K562 (cell line): ENCODE measurements around the gene SELPLG. TPM values are rescaled to one million over a fixed set of nuclear protein-coding genes. Genes with fewer than 3 reads are reported as not detected.

Source experiments
- ATAC-seq: fragments of 200-7000 bp; cut with Tn5 transposase; 3 replicates; pipeline ENCODE4 v1.9.1; 2020; ENCODE audit warnings: moderate library complexity
- BruUV-seq: library from RNA; stranded (reverse); fragments of 400-500 nt; replicated peaks from 2 replicates; lab custom pipeline; 2021; lab: Mats Ljungman, UMichigan
- CTCF ChIA-PET: fragments of 300-600 bp; formaldehyde crosslinking; extraction: SDS; loops from one replicate; lab custom pipeline; 2021; ENCODE audit warnings: low intra/inter-chr PET ratio; lab: Yijun Ruan, JAX
- POLR2A ChIA-PET: fragments of 300-600, 350-650 bp; sonication (Branson Sonifier 250); formaldehyde crosslinking; extraction: SDS; loops from one replicate; lab custom pipeline; 2021; ENCODE audit warnings: antibody characterized with exemption, inconsistent platforms; lab: Yijun Ruan, JAX
- DNase-seq, 4 experiments: peaks; one replicate each; pipeline versions ENCODE4 v3.0.0 to v3.0.0-alpha.2; 2011 to 2018; ENCODE audit warnings: low spot score in 3 of 4, mixed read lengths in 3 of 4; ENCODE audit errors: extremely low read depth in 1 of 4
- FAIRE-seq: peaks from 2 replicates; lab custom pipeline; 2011; peaks lifted over from hg19 to GRCh38; lab: Jason Lieb, UNC
- H2AFZ ChIP-seq: 2 replicates; pipeline ENCODE4 v1.6.0; 2011; ENCODE audit warnings: low read depth, low read length, control low read depth, inconsistent platforms
- H3K27ac ChIP-seq: fragments of 200-600 bp; 3 replicates; pipeline ENCODE4 v1.8.0; 2011; ENCODE audit warnings: low read depth, mild to moderate bottlenecking, control low read depth, inconsistent platforms, low read length, moderate library complexity, mixed read lengths; ENCODE audit errors: extremely low read depth
- H3K27me3 ChIP-seq, 2 experiments: fragments of 300-600 bp in 1 of 2; 2 replicates in 1 of 2; 3 replicates in 1 of 2; pipeline versions ENCODE4 v1.6.0 to v1.8.0; 2011; ENCODE audit warnings: inconsistent platforms in 2 of 2, low read length in 2 of 2, mild to moderate bottlenecking in 1 of 2, mixed read lengths in 1 of 2, moderate library complexity in 1 of 2; ENCODE audit not compliant: control insufficient read depth in 2 of 2, insufficient read depth in 2 of 2
- H3K36me3 ChIP-seq: fragments of 300-600 bp; 3 replicates; pipeline ENCODE4 v1.8.0; 2011; ENCODE audit warnings: mild to moderate bottlenecking, low read length, inconsistent platforms; ENCODE audit not compliant: control insufficient read depth, insufficient read depth
- H3K4me1 ChIP-seq, 2 experiments: fragments of 200-600 bp in 1 of 2; replicated peaks in 1 of 2; 2 replicates in 1 of 2; 3 replicates in 1 of 2; pipeline versions ENCODE4 v1.5.1 to v1.8.0; 2011; ENCODE audit warnings: inconsistent platforms in 2 of 2, low read length in 2 of 2, mild to moderate bottlenecking in 1 of 2, mixed read lengths in 1 of 2, moderate library complexity in 1 of 2; ENCODE audit not compliant: control insufficient read depth in 2 of 2, insufficient read depth in 2 of 2
- H3K4me2 ChIP-seq: 2 replicates; pipeline ENCODE4 v1.6.1; 2011; ENCODE audit warnings: low read length, control low read depth, inconsistent platforms, mixed read lengths; ENCODE audit not compliant: insufficient read depth
- H3K4me3 ChIP-seq: fragments of 200-600 bp; sonication (generic), shearing (Covaris generic); 2 replicates; pipeline ENCODE4 v1.5.1; 2016; ENCODE audit warnings: control low read depth, inconsistent platforms
- H3K79me2 ChIP-seq: fragments of 200-600 bp; 3 replicates; pipeline ENCODE4 v1.8.0; 2011; ENCODE audit warnings: low read length, inconsistent platforms; ENCODE audit not compliant: control insufficient read depth, insufficient read depth
- H3K9ac ChIP-seq, 2 experiments: 2 replicates each; pipeline versions ENCODE4 v1.6.0 to v1.6.1; 2011; ENCODE audit warnings: low read depth in 2 of 2, low read length in 2 of 2, control low read depth in 1 of 2, inconsistent platforms in 1 of 2, mild to moderate bottlenecking in 1 of 2, mixed read lengths in 1 of 2; ENCODE audit not compliant: insufficient read depth in 1 of 2
- H3K9me1 ChIP-seq: one replicate; pipeline ENCODE4 v1.6.0; 2011; ENCODE audit warnings: inconsistent platforms, mild to moderate bottlenecking, low read length, moderate library complexity; ENCODE audit not compliant: control insufficient read depth, insufficient read depth
- H3K9me3 ChIP-seq: replicated peaks from 2 replicates; pipeline ENCODE4 v1.5.1; 2011; ENCODE audit warnings: low read depth, low read length, inconsistent platforms; ENCODE audit not compliant: control insufficient read depth, insufficient read depth
- H4K20me1 ChIP-seq: replicated peaks from 2 replicates; pipeline ENCODE4 v1.6.1; 2011; ENCODE audit warnings: low read length, inconsistent platforms, mixed read lengths; ENCODE audit not compliant: control insufficient read depth, insufficient read depth
- CEBPG ChIP-seq, 3 experiments: fragments of 200-800 bp in 1 of 3; sonication (Bioruptor generic) in 1 of 3; sonication (generic) in 1 of 3; formaldehyde crosslinking in 1 of 3; IDR thresholded peaks in 2 of 3; conservative IDR thresholded peaks in 1 of 3; 2 replicates each; pipeline versions ENCODE4 v1.6.1 to v1.8.0; 2016 to 2022; ENCODE audit warnings: missing compliant biosample characterization in 2 of 3, missing genetic modification characterization in 2 of 3, mild to moderate bottlenecking in 1 of 3, missing genetic modification reagents in 1 of 3
- CREB1 ChIP-seq, 2 experiments: sonication (generic) in 1 of 2; formaldehyde crosslinking in 1 of 2; IDR thresholded peaks; 2 replicates each; pipeline versions ENCODE4 v1.6.1 to v1.8.0; 2012 to 2022; ENCODE audit warnings: inconsistent platforms in 1 of 2, mild to moderate bottlenecking in 1 of 2, missing genetic modification reagents in 1 of 2, moderate library complexity in 1 of 2
- DMBX1 ChIP-seq: fragments of 250-450 bp; sonication (Bioruptor Pico); IDR thresholded peaks from 2 replicates; pipeline ENCODE4 v1.8.0; 2022; ENCODE audit warnings: inconsistent platforms, mild to moderate bottlenecking, moderate library complexity, borderline replicate concordance
- DPF2 ChIP-seq: fragments of 450-650 bp; IDR thresholded peaks from 2 replicates; pipeline ENCODE4 v1.6.1; 2016
- PHF20 ChIP-seq: fragments of 450-650 bp; IDR thresholded peaks from 2 replicates; pipeline ENCODE4 v1.6.1; 2018; ENCODE audit not compliant: partially characterized antibody
- RFX5 ChIP-seq: IDR thresholded peaks from 2 replicates; pipeline ENCODE4 v1.6.1; 2011; ENCODE audit warnings: low read depth, mild to moderate bottlenecking, improper control_type of control experiment, low read length
- SMAD1 ChIP-seq: fragments of 150-350 bp; IDR thresholded peaks from 2 replicates; pipeline ENCODE4 v1.6.1; 2014; ENCODE audit warnings: low read length, low read depth; ENCODE audit not compliant: partially characterized antibody
- XRCC5 ChIP-seq: fragments of 200-400 bp; formaldehyde crosslinking; IDR thresholded peaks from 2 replicates; pipeline ENCODE4 v1.6.1; 2017; ENCODE audit warnings: low read depth, mild to moderate bottlenecking, low read length
- ZFP1 ChIP-seq: fragments of 450-650 bp; formaldehyde crosslinking; IDR thresholded peaks from 2 replicates; pipeline ENCODE4 v1.4.0; 2020; ENCODE audit warnings: mild to moderate bottlenecking, mixed read lengths
- ZNF354B ChIP-seq: fragments of 250-450 bp; sonication (Bioruptor Pico); IDR thresholded peaks from 2 replicates; pipeline ENCODE4 v1.4.0; 2020
- WGBS: fragments of 100-300 bp; shearing (Covaris generic); methylation state at CpG from one replicate; pipeline ENCODE4 v1.1.6; 2016; ENCODE audit warnings: low coverage, mixed read lengths; ENCODE audit not compliant: insufficient coverage; ENCODE audit errors: missing lambda C conversion rate; 5-methylcytosine and 5-hydroxymethylcytosine counted together
- in situ Hi-C: fragments of 300-500 bp; cut with MboI; formaldehyde crosslinking; loops from 4 replicates; pipeline ENCODE4 v1.15.0; 2018; ENCODE audit warnings: inconsistent platforms, mixed read lengths
- intact Hi-C: fragments of 100-400 bp; cut with micrococcal nuclease; formaldehyde crosslinking; loops from 2 replicates; pipeline ENCODE4 v1.14.2; 2022
- polyA plus RNA-seq, 8 experiments: library from polyadenylated mRNA; depleted of rRNA in 4 of 8; stranded (reverse) in 5 of 8; unstranded in 3 of 8; fragments of >200 nt; fragmentation: Nextera tagmentation in 2 of 8; fragmentation: Illumina TruSeq in 1 of 8; extraction: Ambion mirVana in 2 of 8; extraction: Trizol in 1 of 8; gene quantifications; 2 replicates each; pipeline versions ENCODE4 v1.2.1 to v1.2.3, GENCODE V29; 2011 to 2014; ENCODE audit warnings: inconsistent platforms in 1 of 8, missing spikeins in 1 of 8
- total RNA-seq, 7 experiments: library from RNA; depleted of rRNA in 6 of 7; stranded (reverse); fragments of >200 nt in 6 of 7; fragmentation: Illumina TruSeq in 2 of 7; extraction: Trizol in 2 of 7; gene quantifications; 2 replicates each; pipeline versions ENCODE4 v1.2.1 to v1.2.3, GENCODE V29; 2011 to 2021; ENCODE audit warnings: low replicate concordance in 1 of 7
- TF ChIP-seq, protein P1 (sequence below), 3 experiments: IDR thresholded peaks in 2 of 3; conservative IDR thresholded peaks in 1 of 3; 2 replicates each; pipeline ENCODE4 v1.5.1; 2011 to 2012; ENCODE audit warnings: low read length in 3 of 3, mild to moderate bottlenecking in 3 of 3, control low read depth in 2 of 3, improper control_type of control experiment in 1 of 3, inconsistent platforms in 1 of 3, low read depth in 1 of 3, mixed read lengths in 1 of 3, moderate library complexity in 1 of 3; ENCODE audit not compliant: insufficient read depth in 2 of 3
- TF ChIP-seq, protein P2 (sequence below): sonication (generic); formaldehyde crosslinking; IDR thresholded peaks from 2 replicates; pipeline ENCODE4 v1.8.0; 2022; ENCODE audit warnings: mild to moderate bottlenecking, missing genetic modification reagents
- TF ChIP-seq, protein P3 (sequence below): sonication (generic); formaldehyde crosslinking; IDR thresholded peaks from 2 replicates; pipeline ENCODE4 v1.8.1; 2022; ENCODE audit warnings: missing genetic modification reagents
- TF ChIP-seq, protein P4 (sequence below): fragments of 450-650 bp; IDR thresholded peaks from 2 replicates; pipeline ENCODE4 v1.7.0; 2016; ENCODE audit warnings: borderline replicate concordance

Gene SELPLG
- total and polyA plus RNA-seq, 9 of the 15 experiments (the other 6 are each of a cell fraction or from before 2014, with no cell fraction given) = 0.22 to 10.2 (median 1.7) TPM

DNA sequence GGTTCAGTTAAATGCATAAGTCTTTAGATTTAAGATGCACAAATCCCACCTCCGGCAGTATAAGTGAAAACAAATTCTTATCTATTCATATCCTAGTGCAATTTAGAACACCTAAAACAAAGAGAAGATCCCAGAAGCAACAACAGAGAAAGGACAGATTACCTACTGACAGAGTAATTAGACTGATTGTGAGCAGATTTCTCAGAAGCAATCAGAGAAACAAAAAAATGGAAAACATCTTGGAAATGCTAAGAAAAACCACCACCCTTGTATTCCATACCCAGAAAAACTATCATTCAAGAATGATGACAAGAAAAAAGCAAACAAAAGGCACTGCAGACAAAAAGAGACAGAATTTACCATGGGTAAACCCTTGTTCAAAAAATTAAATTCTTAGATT is 47.6 kb upstream of the SELPLG start (continued):
- TF ChIP-seq, protein P1, sequence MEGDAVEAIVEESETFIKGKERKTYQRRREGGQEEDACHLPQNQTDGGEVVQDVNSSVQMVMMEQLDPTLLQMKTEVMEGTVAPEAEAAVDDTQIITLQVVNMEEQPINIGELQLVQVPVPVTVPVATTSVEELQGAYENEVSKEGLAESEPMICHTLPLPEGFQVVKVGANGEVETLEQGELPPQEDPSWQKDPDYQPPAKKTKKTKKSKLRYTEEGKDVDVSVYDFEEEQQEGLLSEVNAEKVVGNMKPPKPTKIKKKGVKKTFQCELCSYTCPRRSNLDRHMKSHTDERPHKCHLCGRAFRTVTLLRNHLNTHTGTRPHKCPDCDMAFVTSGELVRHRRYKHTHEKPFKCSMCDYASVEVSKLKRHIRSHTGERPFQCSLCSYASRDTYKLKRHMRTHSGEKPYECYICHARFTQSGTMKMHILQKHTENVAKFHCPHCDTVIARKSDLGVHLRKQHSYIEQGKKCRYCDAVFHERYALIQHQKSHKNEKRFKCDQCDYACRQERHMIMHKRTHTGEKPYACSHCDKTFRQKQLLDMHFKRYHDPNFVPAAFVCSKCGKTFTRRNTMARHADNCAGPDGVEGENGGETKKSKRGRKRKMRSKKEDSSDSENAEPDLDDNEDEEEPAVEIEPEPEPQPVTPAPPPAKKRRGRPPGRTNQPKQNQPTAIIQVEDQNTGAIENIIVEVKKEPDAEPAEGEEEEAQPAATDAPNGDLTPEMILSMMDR (IDR thresholded peaks at IDR 0.05 in 2 of 3, conservative IDR thresholded peaks at IDR 0.05 in 1 of 3; ENCODE audit: insufficient read depth in 2 of 3, low read depth in 1 of 3, low read length in 3 of 3) = no peak
- TF ChIP-seq ZFP1 (CRISPR knock-in tag) (peak; percentile 80), CEBPG (CRISPR knock-in tag; IDR thresholded peaks at IDR 0.05) (no peak), CEBPG (tag; conservative IDR thresholded peaks at IDR 0.05 in 1 of 2, IDR thresholded peaks at IDR 0.05 in 1 of 2) (no peak)

DNA sequence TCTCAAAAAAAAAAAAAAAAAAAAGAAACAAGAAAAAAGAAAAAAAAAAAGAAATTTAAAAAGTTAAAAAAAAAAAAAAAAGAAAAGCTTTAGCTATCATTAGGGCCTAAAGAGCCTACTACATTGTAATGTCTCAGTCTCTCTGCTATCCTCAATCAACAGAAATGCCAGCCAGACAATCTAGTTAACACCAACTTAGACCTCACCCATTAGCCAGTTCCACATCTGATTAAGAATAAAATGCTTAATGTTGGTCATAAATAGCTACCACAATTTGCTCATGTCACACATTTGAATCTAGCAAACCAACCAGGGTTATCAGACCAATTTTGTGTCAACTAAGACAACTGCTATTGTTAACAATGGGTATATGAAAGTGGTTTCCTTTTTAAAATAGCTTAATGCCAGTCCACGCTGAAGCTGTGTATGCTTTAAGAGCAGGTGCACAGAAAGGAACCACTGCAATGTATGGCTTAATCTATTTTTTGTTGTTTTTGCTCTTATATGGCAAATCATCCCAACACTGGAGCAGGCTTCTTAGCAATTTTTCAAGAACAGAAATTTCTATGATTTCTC is 45.5 kb upstream of the SELPLG start:
- H3K79me2 ChIP-seq = peaks cover 78% of the 10 kb centered on the region
- intact Hi-C loops (no loop called here), in situ Hi-C loops (no loop called here)
- ATAC-seq (no peak), DNase-seq (no peak), FAIRE-seq (no peak)
- H3K9ac ChIP-seq = no peak overlapping the region
- H2AFZ ChIP-seq = no peak overlapping the region
- no peaks in the 10 kb centered on the region for H3K9me1 ChIP-seq
- H4K20me1 ChIP-seq = no peaks in the 10 kb centered on the region
- H3K4me2 ChIP-seq = no peak overlapping the region
- no TSS peak for BruUV-seq
- 82% methylated on average over 1 of the region's 1 CpG for WGBS
- ChIA-PET CTCF (no interaction called here), POLR2A (no interaction called here)
- no peaks in the 10 kb centered on the region for H3K27me3 ChIP-seq
- H3K36me3 ChIP-seq = peaks cover 61% of the 10 kb centered on the region
- no peak overlapping the region for H3K4me3 ChIP-seq
- peaks cover 0 to 8% of the 10 kb centered on the region in 2 experiments; a peak in 3 of 5 replicates for H3K4me1 ChIP-seq
- H3K9me3 ChIP-seq = no peaks in the 10 kb centered on the region
- no peak overlapping the region for H3K27ac ChIP-seq
- no peak for TF ChIP-seq PHF20
- no peak for TF ChIP-seq ZNF354B
- TF ChIP-seq DPF2 = no peak
- no peak for TF ChIP-seq CREB1 (IDR thresholded peaks at IDR 0.05)
- TF ChIP-seq CREB1 (CRISPR knock-in tag; IDR thresholded peaks at IDR 0.05) = no peak
- no peak for TF ChIP-seq RFX5
- TF ChIP-seq, protein P2, sequence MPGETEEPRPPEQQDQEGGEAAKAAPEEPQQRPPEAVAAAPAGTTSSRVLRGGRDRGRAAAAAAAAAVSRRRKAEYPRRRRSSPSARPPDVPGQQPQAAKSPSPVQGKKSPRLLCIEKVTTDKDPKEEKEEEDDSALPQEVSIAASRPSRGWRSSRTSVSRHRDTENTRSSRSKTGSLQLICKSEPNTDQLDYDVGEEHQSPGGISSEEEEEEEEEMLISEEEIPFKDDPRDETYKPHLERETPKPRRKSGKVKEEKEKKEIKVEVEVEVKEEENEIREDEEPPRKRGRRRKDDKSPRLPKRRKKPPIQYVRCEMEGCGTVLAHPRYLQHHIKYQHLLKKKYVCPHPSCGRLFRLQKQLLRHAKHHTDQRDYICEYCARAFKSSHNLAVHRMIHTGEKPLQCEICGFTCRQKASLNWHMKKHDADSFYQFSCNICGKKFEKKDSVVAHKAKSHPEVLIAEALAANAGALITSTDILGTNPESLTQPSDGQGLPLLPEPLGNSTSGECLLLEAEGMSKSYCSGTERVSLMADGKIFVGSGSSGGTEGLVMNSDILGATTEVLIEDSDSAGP (CRISPR knock-in tag) = no peak
- no peak for TF ChIP-seq SMAD1
- TF ChIP-seq DMBX1 = no peak
- TF ChIP-seq, protein P3, sequence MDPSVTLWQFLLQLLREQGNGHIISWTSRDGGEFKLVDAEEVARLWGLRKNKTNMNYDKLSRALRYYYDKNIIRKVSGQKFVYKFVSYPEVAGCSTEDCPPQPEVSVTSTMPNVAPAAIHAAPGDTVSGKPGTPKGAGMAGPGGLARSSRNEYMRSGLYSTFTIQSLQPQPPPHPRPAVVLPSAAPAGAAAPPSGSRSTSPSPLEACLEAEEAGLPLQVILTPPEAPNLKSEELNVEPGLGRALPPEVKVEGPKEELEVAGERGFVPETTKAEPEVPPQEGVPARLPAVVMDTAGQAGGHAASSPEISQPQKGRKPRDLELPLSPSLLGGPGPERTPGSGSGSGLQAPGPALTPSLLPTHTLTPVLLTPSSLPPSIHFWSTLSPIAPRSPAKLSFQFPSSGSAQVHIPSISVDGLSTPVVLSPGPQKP (CRISPR knock-in tag) = no peak
- no peak for TF ChIP-seq XRCC5
- TF ChIP-seq, protein P4, sequence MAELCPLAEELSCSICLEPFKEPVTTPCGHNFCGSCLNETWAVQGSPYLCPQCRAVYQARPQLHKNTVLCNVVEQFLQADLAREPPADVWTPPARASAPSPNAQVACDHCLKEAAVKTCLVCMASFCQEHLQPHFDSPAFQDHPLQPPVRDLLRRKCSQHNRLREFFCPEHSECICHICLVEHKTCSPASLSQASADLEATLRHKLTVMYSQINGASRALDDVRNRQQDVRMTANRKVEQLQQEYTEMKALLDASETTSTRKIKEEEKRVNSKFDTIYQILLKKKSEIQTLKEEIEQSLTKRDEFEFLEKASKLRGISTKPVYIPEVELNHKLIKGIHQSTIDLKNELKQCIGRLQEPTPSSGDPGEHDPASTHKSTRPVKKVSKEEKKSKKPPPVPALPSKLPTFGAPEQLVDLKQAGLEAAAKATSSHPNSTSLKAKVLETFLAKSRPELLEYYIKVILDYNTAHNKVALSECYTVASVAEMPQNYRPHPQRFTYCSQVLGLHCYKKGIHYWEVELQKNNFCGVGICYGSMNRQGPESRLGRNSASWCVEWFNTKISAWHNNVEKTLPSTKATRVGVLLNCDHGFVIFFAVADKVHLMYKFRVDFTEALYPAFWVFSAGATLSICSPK = no peak
